HepG2 (cell line): ENCODE results near the gene YY1. TPM values are rescaled to one million over a fixed set of nuclear protein-coding genes. Genes with fewer than 3 reads are reported as not detected.

Experiments used
- ARNT2 ChIP-seq: sonication (generic); formaldehyde crosslinking; IDR thresholded peaks from 2 replicates; pipeline ENCODE4 v1.8.0; 2022; ENCODE audit warnings: mild to moderate bottlenecking, low read depth, missing genetic modification reagents, moderate library complexity
- BCL3 ChIP-seq: sonication (generic); formaldehyde crosslinking; IDR thresholded peaks from 2 replicates; pipeline ENCODE4 v1.5.1; 2020; ENCODE audit warnings: mild to moderate bottlenecking, missing genetic modification reagents, moderate library complexity
- BCL6 ChIP-seq: IDR thresholded peaks from 2 replicates; pipeline ENCODE4 v1.6.1; 2016; ENCODE audit warnings: missing genetic modification reagents, missing compliant biosample characterization
- CBX1 ChIP-seq: IDR thresholded peaks from one replicate; pipeline ENCODE4 v1.6.1; 2016; ENCODE audit warnings: antibody characterized with exemption, low read depth
- FOXK2 ChIP-seq: fragments of 450-650 bp; IDR thresholded peaks from 2 replicates; pipeline ENCODE4 v1.6.1; 2016
- IKZF5 ChIP-seq: IDR thresholded peaks from 2 replicates; pipeline ENCODE4 v1.6.1; 2018; ENCODE audit warnings: missing genetic modification reagents, mild to moderate bottlenecking, missing compliant biosample characterization
- IRF1 ChIP-seq: sonication (generic); formaldehyde crosslinking; IDR thresholded peaks from 2 replicates; pipeline ENCODE4 v1.4.0; 2020; ENCODE audit warnings: low read depth, mild to moderate bottlenecking, missing genetic modification reagents
- KAT8 ChIP-seq: IDR thresholded peaks from 2 replicates; pipeline ENCODE4 v1.6.1; 2016; ENCODE audit warnings: missing genetic modification reagents, missing compliant biosample characterization
- LCORL ChIP-seq, 2 experiments: fragments of 450-650 bp in 1 of 2; sonication (generic) in 1 of 2; formaldehyde crosslinking in 1 of 2; IDR thresholded peaks; 2 replicates each; pipeline versions ENCODE4 v1.5.0 to v1.6.1; 2017 to 2020; ENCODE audit warnings: antibody characterized with exemption in 1 of 2, missing genetic modification reagents in 1 of 2
- RAD21 ChIP-seq: fragments of 450-650 bp; formaldehyde crosslinking; IDR thresholded peaks from 2 replicates; pipeline ENCODE4 v1.5.0; 2020; ENCODE audit warnings: mild to moderate bottlenecking
- RBM39 ChIP-seq: fragments of 200-400 bp; formaldehyde crosslinking; IDR thresholded peaks from one replicate; pipeline ENCODE4 v1.6.1; 2018; ENCODE audit warnings: antibody characterized with exemption, mild to moderate bottlenecking, low read depth, low read length; ENCODE audit not compliant: poor library complexity, severe bottlenecking
- SATB2 ChIP-seq: sonication (generic); formaldehyde crosslinking; IDR thresholded peaks from 2 replicates; pipeline ENCODE4 v1.5.0; 2020; ENCODE audit warnings: missing genetic modification reagents
- SCMH1 ChIP-seq: sonication (generic); formaldehyde crosslinking; IDR thresholded peaks from 2 replicates; pipeline ENCODE4 v1.9.0; 2021; ENCODE audit warnings: missing genetic modification reagents, mild to moderate bottlenecking, borderline replicate concordance
- TFDP1 ChIP-seq: IDR thresholded peaks from 2 replicates; pipeline ENCODE4 v1.6.1; 2016; ENCODE audit warnings: missing compliant biosample characterization, missing genetic modification reagents, borderline replicate concordance
- U2AF1 ChIP-seq: fragments of 200-400 bp; formaldehyde crosslinking; optimal IDR thresholded peaks from 2 replicates; pipeline ENCODE3; 2017; ENCODE audit warnings: mild to moderate bottlenecking, low read depth, low read length
- YY1 ChIP-seq: IDR thresholded peaks from 2 replicates; pipeline ENCODE4 v1.6.1; 2011; ENCODE audit warnings: low read length, low read depth, moderate library complexity, mild to moderate bottlenecking; ENCODE audit not compliant: insufficient read depth, insufficient replicate concordance
- ZNF282 ChIP-seq: fragments of 450-650 bp; IDR thresholded peaks from 2 replicates; pipeline ENCODE4 v1.6.1; 2018; ENCODE audit not compliant: partially characterized antibody
- ZNF292 ChIP-seq: sonication (generic); formaldehyde crosslinking; IDR thresholded peaks from 2 replicates; pipeline ENCODE4 v1.8.1; 2022; ENCODE audit warnings: mild to moderate bottlenecking, low read depth, missing genetic modification reagents, borderline replicate concordance
- ZNF414 ChIP-seq: sonication (generic); formaldehyde crosslinking; IDR thresholded peaks from 2 replicates; pipeline ENCODE4 v1.5.0; 2020; ENCODE audit warnings: missing genetic modification reagents
- ZNF746 ChIP-seq: sonication (generic); formaldehyde crosslinking; IDR thresholded peaks from 2 replicates; pipeline ENCODE4 v1.8.0; 2022; ENCODE audit warnings: mild to moderate bottlenecking, missing genetic modification reagents
- ZNF747 ChIP-seq: sonication (generic); formaldehyde crosslinking; IDR thresholded peaks from 2 replicates; pipeline ENCODE4 v1.8.1; 2023; ENCODE audit warnings: missing genetic modification reagents, mild to moderate bottlenecking, borderline replicate concordance
- ZSCAN30 ChIP-seq: sonication (generic); formaldehyde crosslinking; IDR thresholded peaks from 2 replicates; pipeline ENCODE4 v1.5.0; 2020; ENCODE audit warnings: mild to moderate bottlenecking, missing genetic modification reagents
- ZSCAN5A ChIP-seq: sonication (generic); formaldehyde crosslinking; IDR thresholded peaks from 2 replicates; pipeline ENCODE4 v1.8.0; 2022; ENCODE audit warnings: mild to moderate bottlenecking, missing genetic modification reagents, borderline replicate concordance
- polyA plus RNA-seq, 8 experiments: library from polyadenylated mRNA; depleted of rRNA in 3 of 8; stranded (reverse) in 7 of 8; unstranded in 1 of 8; fragments of >200 nt; fragmentation: Illumina TruSeq in 4 of 8; extraction: Trizol in 4 of 8; gene quantifications; 2 replicates each; pipeline versions ENCODE4 v1.2.1 to v1.2.3, GENCODE V29; 2011 to 2016; ENCODE audit warnings: low read depth in 4 of 8, missing spikeins in 1 of 8, mixed read lengths in 1 of 8; ENCODE audit not compliant: insufficient read depth in 1 of 8
- total RNA-seq, 5 experiments: library from RNA; depleted of rRNA; stranded (reverse); fragments of >200 nt; fragmentation: Illumina TruSeq; extraction: Trizol; gene quantifications; 2 replicates each; pipeline ENCODE4 v1.2.3, GENCODE V29; 2016; ENCODE audit warnings: low read depth in 1 of 5

YY1 gene
- total and polyA plus RNA-seq, 2 of the 13 experiments (the other 11 are each of a cell fraction or from before 2014, with no cell fraction given), result 29.4 to 68.1 TPM

GRCh38 chr14:100328495-100329163 lies 89.7 kb downstream of the YY1 start (continued):
- no peak for TF ChIP-seq ZSCAN5A
- TF ChIP-seq U2AF1, result no peak
- TF ChIP-seq ZNF414 (CRISPR knock-in tag), result 0 out of 2 replicates have a peak, but pooled peaks have one; percentile 26
- no peak for TF ChIP-seq ZNF746 (CRISPR knock-in tag)
- no peak for TF ChIP-seq IRF1 (CRISPR knock-in tag)
- no peak for TF ChIP-seq ARNT2
- TF ChIP-seq SATB2 (CRISPR knock-in tag), result no peak
- TF ChIP-seq IKZF5 (CRISPR knock-in tag), result no peak
- TF ChIP-seq BCL6, result no peak
- no peak for TF ChIP-seq ZSCAN30 (CRISPR knock-in tag)
- TF ChIP-seq LCORL (IDR thresholded peaks at IDR 0.05), result no peak
- peak; percentile 85 for TF ChIP-seq LCORL (CRISPR knock-in tag; IDR thresholded peaks at IDR 0.05)
- peak; percentile 43 for TF ChIP-seq CBX1
- no peak for TF ChIP-seq BCL3 (CRISPR knock-in tag)
- peak; percentile 74 for TF ChIP-seq ZNF747 (CRISPR knock-in tag)
- peak; percentile 24 for TF ChIP-seq YY1
- peak; percentile 90 for TF ChIP-seq ZNF292 (CRISPR knock-in tag)
- TF ChIP-seq RAD21, result peak; percentile 35; the same call in 1 of the 2 replicates
- no peak for TF ChIP-seq RBM39
- TF ChIP-seq SCMH1 (CRISPR knock-in tag), result no peak
- peak; percentile 52; the same call in 1 of the 2 replicates for TF ChIP-seq KAT8 (CRISPR knock-in tag)
- no peak for TF ChIP-seq ZNF282
- no peak for TF ChIP-seq FOXK2
- TF ChIP-seq TFDP1, result peak; percentile 23; the same call in 1 of the 2 replicates
